DOHH2 (cell line): ENCODE measurements around the gene VAV2.

ENCODE experiments used
- CTCF ChIP-seq: fragments of 200-600 bp; sonication (generic); IDR thresholded peaks from one replicate; pipeline ENCODE4 v1.5.1; 2014; ENCODE audit warnings: antibody characterized with exemption, mild to moderate bottlenecking, low read depth, low read length; ENCODE audit not compliant: poor library complexity, severe bottlenecking
- EZH2phosphoT487 ChIP-seq: fragments of 200-600 bp; sonication (generic); IDR thresholded peaks from 2 replicates; pipeline ENCODE4 v1.6.1; 2017; ENCODE audit warnings: borderline replicate concordance, mild to moderate bottlenecking, antibody characterized with exemption, low read length, moderate library complexity, mixed read lengths

- TF ChIP-seq CTCF (no peak), EZH2phosphoT487 (no peak)
These were observed 62.5 kb downstream of the VAV2 start for GRCh38 chr9:133929599-133929998.
